Suprapubic skin (tissue), 4 donors: Measurements from ENCODE around the gene TOR4A. TPM values are rescaled to one million over a fixed set of nuclear protein-coding genes. Genes with fewer than 3 reads are reported as not detected.

Experiments used
- DNase-seq, 2 donors: peaks; one replicate each; pipeline ENCODE4 v3.0.0-alpha.2; 2019; ENCODE audit warnings: low spot score in 2 of 2
- H3K27ac ChIP-seq: fragments of 200-600 bp; sonication (generic); one replicate; pipeline ENCODE4 v1.5.1; 2019
- H3K27me3 ChIP-seq: fragments of 200-600 bp; sonication (generic); one replicate; pipeline ENCODE4 v1.5.1; 2019
- H3K36me3 ChIP-seq: fragments of 200-600 bp; sonication (generic); one replicate; pipeline ENCODE4 v1.5.1; 2019
- H3K4me1 ChIP-seq: fragments of 200-600 bp; sonication (generic); one replicate; pipeline ENCODE4 v1.5.1; 2019
- H3K4me3 ChIP-seq: fragments of 200-600 bp; sonication (generic); one replicate; pipeline ENCODE4 v1.5.1; 2019; ENCODE audit warnings: mild to moderate bottlenecking
- H3K9me3 ChIP-seq: fragments of 200-600 bp; sonication (generic); one replicate; pipeline ENCODE4 v1.5.1; 2019
- EP300 ChIP-seq: sonication (generic); formaldehyde crosslinking; IDR thresholded peaks from one replicate; pipeline ENCODE4 v1.6.1; 2017; ENCODE audit warnings: antibody characterized with exemption
- POLR2A ChIP-seq, 2 donors: fragments of 450-650 bp; IDR thresholded peaks; one replicate each; pipeline ENCODE4 v1.6.1; 2017; ENCODE audit warnings: antibody characterized with exemption in 2 of 2, mild to moderate bottlenecking in 2 of 2, moderate library complexity in 2 of 2
- POLR2AphosphoS5 ChIP-seq, 3 donors: sonication (generic); formaldehyde crosslinking; IDR thresholded peaks; one replicate each; pipeline ENCODE4 v1.6.1; 2017; ENCODE audit warnings: antibody characterized with exemption in 3 of 3
- WGBS: methylation state at CpG from one replicate; pipeline ENCODE4 v1.1.5; 2018; 5-methylcytosine and 5-hydroxymethylcytosine counted together
- total RNA-seq, 4 donors: library from RNA; depleted of rRNA; stranded (reverse); fragments of >200 nt; gene quantifications; one replicate each; pipeline ENCODE4 v1.1.0, GENCODE V29; 2016
- TF ChIP-seq, protein P1 (sequence below), 2 donors: fragments of 200-600 bp in 1 of 2; fragments of 450-650 bp in 1 of 2; sonication (generic) in 1 of 2; IDR thresholded peaks; one replicate each; pipeline ENCODE4 v1.5.1; 2016 to 2019; ENCODE audit warnings: antibody characterized with exemption in 2 of 2, mild to moderate bottlenecking in 1 of 2, moderate library complexity in 1 of 2

The TOR4A gene
- total RNA-seq, 4 donors from 2014 or later, result 3.5 to 9.2 (median 4.4) TPM

GRCh38 chr9:137275588-137276472 is 1.7 kb upstream of the TOR4A start:
- Histone ChIP-seq H3K4me1 (peaks cover 81% of the 10 kb centered on the region), H3K9me3 (no peaks in the 10 kb centered on the region), H3K36me3 (peaks cover 15% of the 10 kb centered on the region), H3K4me3 (no peak overlapping the region), H3K27ac (no peak overlapping the region), H3K27me3 (peaks cover 36% of the 10 kb centered on the region)
- WGBS, result 74% methylated on average over 21 of the region's 24 CpGs
- peak in 1 of 2 donors; percentile 62 for DNase-seq
- TF ChIP-seq POLR2AphosphoS5 (IDR thresholded peaks at IDR 0.05) (no peak), POLR2A (IDR thresholded peaks at IDR 0.05) (no peak), EP300 (no peak)
- TF ChIP-seq, protein P1, sequence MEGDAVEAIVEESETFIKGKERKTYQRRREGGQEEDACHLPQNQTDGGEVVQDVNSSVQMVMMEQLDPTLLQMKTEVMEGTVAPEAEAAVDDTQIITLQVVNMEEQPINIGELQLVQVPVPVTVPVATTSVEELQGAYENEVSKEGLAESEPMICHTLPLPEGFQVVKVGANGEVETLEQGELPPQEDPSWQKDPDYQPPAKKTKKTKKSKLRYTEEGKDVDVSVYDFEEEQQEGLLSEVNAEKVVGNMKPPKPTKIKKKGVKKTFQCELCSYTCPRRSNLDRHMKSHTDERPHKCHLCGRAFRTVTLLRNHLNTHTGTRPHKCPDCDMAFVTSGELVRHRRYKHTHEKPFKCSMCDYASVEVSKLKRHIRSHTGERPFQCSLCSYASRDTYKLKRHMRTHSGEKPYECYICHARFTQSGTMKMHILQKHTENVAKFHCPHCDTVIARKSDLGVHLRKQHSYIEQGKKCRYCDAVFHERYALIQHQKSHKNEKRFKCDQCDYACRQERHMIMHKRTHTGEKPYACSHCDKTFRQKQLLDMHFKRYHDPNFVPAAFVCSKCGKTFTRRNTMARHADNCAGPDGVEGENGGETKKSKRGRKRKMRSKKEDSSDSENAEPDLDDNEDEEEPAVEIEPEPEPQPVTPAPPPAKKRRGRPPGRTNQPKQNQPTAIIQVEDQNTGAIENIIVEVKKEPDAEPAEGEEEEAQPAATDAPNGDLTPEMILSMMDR (IDR thresholded peaks at IDR 0.05), result no peak

DNA sequence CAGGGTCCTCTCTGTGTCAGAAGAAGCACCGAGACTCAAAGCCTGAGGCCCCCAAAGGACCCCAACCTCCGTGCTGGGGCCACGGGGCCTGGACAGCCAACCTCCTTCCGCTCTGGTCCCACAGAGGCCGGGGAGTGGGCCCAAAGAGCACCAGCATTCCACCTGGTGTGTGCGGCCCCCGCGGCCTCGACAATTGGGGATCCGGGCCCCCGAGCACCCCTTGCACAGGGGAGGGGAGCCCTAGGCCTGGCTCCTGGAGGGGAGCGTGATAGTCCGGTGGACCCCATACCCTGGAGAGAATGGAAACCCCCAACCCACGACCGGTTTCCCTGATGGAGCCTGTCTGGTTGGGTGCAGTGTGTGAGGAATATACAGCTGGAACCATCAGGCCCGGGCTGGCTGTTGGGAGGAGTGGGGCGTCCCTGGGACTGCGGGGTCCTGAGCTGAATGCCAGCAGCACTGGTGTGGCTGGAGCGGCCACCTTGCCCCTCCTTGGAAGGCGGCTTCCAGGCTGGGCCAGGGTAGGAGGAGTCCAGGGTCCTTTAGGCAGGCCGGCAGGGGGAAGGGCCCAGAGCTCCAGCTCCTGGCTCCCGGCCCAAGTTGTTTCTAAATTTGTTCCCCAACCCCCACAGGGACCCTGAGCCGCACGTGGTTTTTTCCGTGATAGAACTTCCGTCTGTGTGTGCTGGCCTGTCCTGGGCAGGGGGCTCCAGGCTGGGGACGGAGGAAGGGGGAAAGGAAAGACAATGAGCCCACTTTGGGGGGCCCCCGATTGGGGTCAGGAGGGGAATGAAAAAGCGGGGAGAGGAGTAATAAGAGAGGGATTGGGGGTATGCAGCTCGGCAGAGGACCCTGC is 825 bp upstream of the TOR4A start:
- no peak for TF ChIP-seq EP300
- TF ChIP-seq POLR2AphosphoS5 (IDR thresholded peaks at IDR 0.05), result no peak
- TF ChIP-seq, protein P1 (IDR thresholded peaks at IDR 0.05), result no peak
- TF ChIP-seq POLR2A (IDR thresholded peaks at IDR 0.05), result no peak
- Histone ChIP-seq H3K9me3 (no peaks in the 10 kb centered on the region), H3K27ac (peak overlapping the region; percentile 62), H3K36me3 (peaks cover 15% of the 10 kb centered on the region), H3K27me3 (peaks cover 44% of the 10 kb centered on the region), H3K4me3 (peak overlapping the region; percentile 47), H3K4me1 (peaks cover 77% of the 10 kb centered on the region)
- WGBS, result 30% methylated on average over 14 of the region's 30 CpGs
- peak in 1 of 2 donors; percentile 75 for DNase-seq

GRCh38 chr9:137278061-137278701 is 655 bp downstream of the TOR4A start:
- Histone ChIP-seq H3K4me3 (peak overlapping the region; percentile 47), H3K4me1 (peaks cover 64% of the 10 kb centered on the region), H3K27ac (no peak overlapping the region), H3K9me3 (no peaks in the 10 kb centered on the region), H3K36me3 (peaks cover 2% of the 10 kb centered on the region), H3K27me3 (peaks cover 44% of the 10 kb centered on the region)
- 4% methylated on average over 23 of the region's 54 CpGs for WGBS
- DNase-seq, result peak in 1 of 2 donors; percentile 71
- TF ChIP-seq POLR2AphosphoS5 (IDR thresholded peaks at IDR 0.05) (no peak), EP300 (no peak), POLR2A (IDR thresholded peaks at IDR 0.05) (no peak)
- TF ChIP-seq, protein P1 (IDR thresholded peaks at IDR 0.05), result no peak

- Histone ChIP-seq H3K27ac (no peak overlapping the region), H3K9me3 (no peaks in the 10 kb centered on the region), H3K27me3 (peaks cover 44% of the 10 kb centered on the region), H3K36me3 (no peaks in the 10 kb centered on the region), H3K4me1 (peaks cover 60% of the 10 kb centered on the region), H3K4me3 (peak overlapping the region; percentile 47)
- TF ChIP-seq EP300 (no peak), POLR2AphosphoS5 (IDR thresholded peaks at IDR 0.05) (no peak), POLR2A (IDR thresholded peaks at IDR 0.05) (no peak)
- TF ChIP-seq, protein P1 (IDR thresholded peaks at IDR 0.05), result no peak
- peak in 1 of 2 donors; percentile 64 for DNase-seq
- WGBS, result 90% methylated on average over 104 of the region's 139 CpGs
These were observed 1.5 kb downstream of the TOR4A start for GRCh38 chr9:137278721-137279711.
